HepG2 (cell line): ENCODE measurements around the gene DCST2. TPM values are rescaled to one million over a fixed set of nuclear protein-coding genes. Genes with fewer than 3 reads are reported as not detected.

Experiments used
- AGO1 ChIP-seq: fragments of 200-400 bp; formaldehyde crosslinking; IDR thresholded peaks from 2 replicates; pipeline ENCODE4 v1.6.1; 2017; ENCODE audit warnings: mild to moderate bottlenecking, low read depth, low read length, moderate library complexity; ENCODE audit not compliant: poor library complexity, severe bottlenecking
- CREBL2 ChIP-seq: sonication (generic); formaldehyde crosslinking; IDR thresholded peaks from 2 replicates; pipeline ENCODE4 v1.8.1; 2023; ENCODE audit warnings: missing genetic modification reagents, mild to moderate bottlenecking, borderline replicate concordance
- CSRNP1 ChIP-seq: sonication (generic); formaldehyde crosslinking; IDR thresholded peaks from 2 replicates; pipeline ENCODE4 v1.8.1; 2023; ENCODE audit warnings: mild to moderate bottlenecking, missing genetic modification reagents
- FOSL2 ChIP-seq: sonication (generic); formaldehyde crosslinking; IDR thresholded peaks from 2 replicates; pipeline ENCODE4 v1.4.0; 2020; ENCODE audit warnings: missing genetic modification reagents
- KDM1A ChIP-seq: IDR thresholded peaks from 2 replicates; pipeline ENCODE4 v1.6.1; 2016; ENCODE audit warnings: missing compliant biosample characterization
- LRRFIP1 ChIP-seq: sonication (generic); formaldehyde crosslinking; conservative IDR thresholded peaks from 2 replicates; pipeline ENCODE4 v1.4.0; 2020; ENCODE audit warnings: missing genetic modification reagents
- MAZ ChIP-seq, 2 experiments: sonication (generic) in 1 of 2; formaldehyde crosslinking in 1 of 2; IDR thresholded peaks; 2 replicates each; pipeline versions ENCODE4 v1.5.0 to v1.6.1; 2012 to 2020; ENCODE audit warnings: low read depth in 2 of 2, mild to moderate bottlenecking in 2 of 2, borderline replicate concordance in 1 of 2, improper control_type of control experiment in 1 of 2, low read length in 1 of 2, missing genetic modification reagents in 1 of 2, moderate library complexity in 1 of 2
- MED8 ChIP-seq: sonication (generic); formaldehyde crosslinking; IDR thresholded peaks from 2 replicates; pipeline ENCODE4 v1.8.1; 2023; ENCODE audit warnings: mild to moderate bottlenecking, missing genetic modification reagents; ENCODE audit not compliant: insufficient replicate concordance
- MLX ChIP-seq: IDR thresholded peaks from 2 replicates; pipeline ENCODE4 v1.6.1; 2016
- SALL1 ChIP-seq: sonication (generic); formaldehyde crosslinking; IDR thresholded peaks from 2 replicates; pipeline ENCODE4 v1.8.0; 2022; ENCODE audit warnings: mild to moderate bottlenecking, missing genetic modification reagents
- TBP ChIP-seq: sonication (generic); formaldehyde crosslinking; IDR thresholded peaks from 2 replicates; pipeline ENCODE4 v1.5.0; 2020; ENCODE audit warnings: missing genetic modification reagents
- TIGD3 ChIP-seq: sonication (generic); formaldehyde crosslinking; IDR thresholded peaks from 2 replicates; pipeline ENCODE4 v1.5.1; 2020; ENCODE audit warnings: mild to moderate bottlenecking, missing genetic modification reagents, borderline replicate concordance
- ZBED4 ChIP-seq: sonication (generic); formaldehyde crosslinking; IDR thresholded peaks from 2 replicates; pipeline ENCODE4 v1.4.0; 2020; ENCODE audit warnings: missing genetic modification reagents, borderline replicate concordance
- ZFP1 ChIP-seq: IDR thresholded peaks from 2 replicates; pipeline ENCODE4 v1.6.1; 2016
- ZFP82 ChIP-seq: sonication (generic); formaldehyde crosslinking; IDR thresholded peaks from 2 replicates; pipeline ENCODE4 v1.5.1; 2020; ENCODE audit warnings: mild to moderate bottlenecking, missing genetic modification reagents, borderline replicate concordance
- ZFYVE20 ChIP-seq: sonication (generic); formaldehyde crosslinking; IDR thresholded peaks from 2 replicates; pipeline ENCODE4 v1.8.0; 2023; ENCODE audit warnings: low read depth, mild to moderate bottlenecking, moderate library complexity, missing genetic modification reagents, borderline replicate concordance
- ZMYM3 ChIP-seq: sonication (generic); formaldehyde crosslinking; IDR thresholded peaks from 2 replicates; pipeline ENCODE4 v1.5.1; 2020; ENCODE audit warnings: mild to moderate bottlenecking, missing genetic modification reagents
- polyA plus RNA-seq, 8 experiments: library from polyadenylated mRNA; depleted of rRNA in 3 of 8; stranded (reverse) in 7 of 8; unstranded in 1 of 8; fragments of >200 nt; fragmentation: Illumina TruSeq in 4 of 8; extraction: Trizol in 4 of 8; gene quantifications; 2 replicates each; pipeline versions ENCODE4 v1.2.1 to v1.2.3, GENCODE V29; 2011 to 2016; ENCODE audit warnings: low read depth in 4 of 8, missing spikeins in 1 of 8, mixed read lengths in 1 of 8; ENCODE audit not compliant: insufficient read depth in 1 of 8
- total RNA-seq, 5 experiments: library from RNA; depleted of rRNA; stranded (reverse); fragments of >200 nt; fragmentation: Illumina TruSeq; extraction: Trizol; gene quantifications; 2 replicates each; pipeline ENCODE4 v1.2.3, GENCODE V29; 2016; ENCODE audit warnings: low read depth in 1 of 5

Gene DCST2
- total and polyA plus RNA-seq, 2 of the 13 experiments (the other 11 are each of a cell fraction or from before 2014, with no cell fraction given): 0.74 TPM; not detected in 1

GRCh38 chr1:155003766-155004351 lies 29.7 kb downstream of the DCST2 start (continued):
- TF ChIP-seq SALL1 (CRISPR knock-in tag) (peak; percentile 33; the same call in 1 of the 2 replicates), MLX (CRISPR knock-in tag) (peak; percentile 55; the same call in 1 of the 2 replicates), CSRNP1 (CRISPR knock-in tag) (peak; percentile 82; the same call in 1 of the 2 replicates), AGO1 (no peak), KDM1A (no peak), ZBED4 (CRISPR knock-in tag) (0 out of 2 replicates have a peak, but pooled peaks have one; percentile 22), ZFYVE20 (CRISPR knock-in tag) (no peak), MAZ (IDR thresholded peaks at IDR 0.05; ENCODE audit: borderline replicate concordance, low read depth, low read length) (0 out of 2 replicates have a peak, but pooled peaks have one; percentile 7), MAZ (CRISPR knock-in tag; IDR thresholded peaks at IDR 0.05; ENCODE audit: low read depth) (peak; percentile 71), ZFP1 (CRISPR knock-in tag) (no peak), ZMYM3 (CRISPR knock-in tag) (no peak), TBP (CRISPR knock-in tag) (no peak), MED8 (CRISPR knock-in tag) (no peak), CREBL2 (CRISPR knock-in tag) (no peak), LRRFIP1 (CRISPR knock-in tag) (no peak), FOSL2 (CRISPR knock-in tag) (0 out of 2 replicates have a peak, but pooled peaks have one; percentile 27), TIGD3 (CRISPR knock-in tag) (0 out of 2 replicates have a peak, but pooled peaks have one; percentile 21), ZFP82 (CRISPR knock-in tag) (no peak)
